VCaP (cell line): ENCODE results near the gene GSE1.
"Not testable (repeated sequence)": the region's sequence is repeated elsewhere in the genome, so short reads cannot be mapped to it uniquely, and the experiment has no call there.

Source experiments
- H3K27ac ChIP-seq: fragments of 450-650 bp; 2 replicates; pipeline ENCODE4 v1.5.1; 2017
- TF ChIP-seq, protein P1 (sequence below): fragments of 450-650 bp; conservative IDR thresholded peaks from 2 replicates; pipeline ENCODE4 v1.5.1; 2017; ENCODE audit warnings: mild to moderate bottlenecking, moderate library complexity

Gene GSE1

DNA sequence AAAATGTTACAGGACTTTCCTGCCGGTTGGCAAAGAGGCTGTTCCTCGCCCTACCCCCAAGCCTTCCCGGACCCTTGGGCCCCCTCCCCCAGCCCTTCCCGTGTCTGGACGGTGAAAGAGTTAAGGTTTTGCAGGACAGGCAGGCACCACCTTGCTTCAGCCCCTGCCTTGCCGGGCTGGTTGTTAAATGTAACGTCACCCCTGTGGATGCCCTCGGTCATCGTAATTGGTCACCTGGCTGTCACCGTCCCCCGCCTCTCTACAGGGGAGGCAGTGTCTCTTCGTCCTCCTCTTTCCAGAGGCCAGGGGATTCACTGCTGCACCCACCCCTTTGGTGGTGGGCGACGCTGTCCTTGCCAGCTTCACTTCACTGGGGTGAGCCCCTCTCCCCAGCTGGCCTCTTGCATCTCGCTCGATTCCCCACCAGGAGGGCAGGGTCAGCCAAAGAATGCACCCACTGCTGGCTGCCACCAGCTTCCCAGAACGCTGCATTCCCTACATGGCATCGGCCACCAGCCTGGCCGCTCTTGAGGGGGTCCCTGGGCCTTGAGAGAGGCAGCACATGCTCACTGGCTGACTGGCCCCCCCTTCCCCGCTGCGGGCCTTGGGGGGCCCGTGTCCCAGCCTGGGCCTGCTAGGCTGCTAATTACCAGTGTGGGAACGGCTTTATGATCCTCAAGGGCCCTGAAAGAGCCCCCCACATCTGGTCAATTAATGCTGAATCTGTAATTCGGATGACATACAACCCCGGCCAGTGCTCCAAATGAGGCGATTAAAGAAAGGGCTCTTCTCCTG lies 25.2 kb upstream of the GSE1 start:
- H3K27ac ChIP-seq, result no peak overlapping the region

DNA sequence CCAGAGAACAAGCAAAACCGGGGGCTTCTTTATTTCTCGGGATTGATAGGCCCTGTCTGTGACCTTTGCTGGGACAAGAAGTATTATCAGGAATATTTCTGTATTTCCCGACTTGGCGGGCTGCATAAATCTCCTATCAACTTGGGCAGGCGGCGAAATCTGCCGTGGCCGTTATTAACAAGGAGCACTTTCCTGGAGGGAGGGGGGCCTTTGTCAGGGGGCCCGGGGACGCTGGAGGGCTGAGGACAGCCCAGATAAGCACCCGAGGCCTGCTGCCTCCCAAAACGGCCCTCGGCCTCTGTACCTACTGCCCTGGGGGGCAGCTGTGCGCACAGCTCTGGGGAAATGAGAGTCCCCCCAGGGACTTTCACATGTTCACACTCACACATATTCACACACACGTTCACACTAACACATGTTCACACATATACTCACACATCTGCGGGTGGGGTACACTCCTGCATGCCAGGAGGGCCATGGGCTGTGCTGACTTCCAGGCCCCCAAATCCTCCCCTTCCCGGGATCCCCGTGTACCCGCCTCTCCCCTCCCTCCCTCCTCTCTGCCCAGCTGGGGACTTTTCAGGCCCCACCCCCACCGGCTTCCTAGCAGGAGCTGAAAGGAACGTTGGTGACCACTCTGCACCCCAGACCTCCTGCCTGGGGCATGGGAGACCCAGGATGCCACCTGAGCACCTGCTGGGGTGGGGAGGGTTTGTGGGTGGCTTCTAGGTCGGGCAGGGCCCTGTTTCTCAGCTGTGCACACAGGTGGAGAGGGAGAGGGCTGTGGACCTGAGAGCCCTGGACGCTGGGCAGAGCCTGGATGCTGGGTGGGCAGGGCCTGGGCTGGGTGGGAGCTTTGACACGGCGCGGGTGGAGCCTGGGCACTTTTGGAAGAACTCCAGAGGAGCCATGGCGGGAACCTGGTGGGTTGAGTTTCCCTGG lies 24.3 kb upstream of the GSE1 start:
- TF ChIP-seq, protein P1, sequence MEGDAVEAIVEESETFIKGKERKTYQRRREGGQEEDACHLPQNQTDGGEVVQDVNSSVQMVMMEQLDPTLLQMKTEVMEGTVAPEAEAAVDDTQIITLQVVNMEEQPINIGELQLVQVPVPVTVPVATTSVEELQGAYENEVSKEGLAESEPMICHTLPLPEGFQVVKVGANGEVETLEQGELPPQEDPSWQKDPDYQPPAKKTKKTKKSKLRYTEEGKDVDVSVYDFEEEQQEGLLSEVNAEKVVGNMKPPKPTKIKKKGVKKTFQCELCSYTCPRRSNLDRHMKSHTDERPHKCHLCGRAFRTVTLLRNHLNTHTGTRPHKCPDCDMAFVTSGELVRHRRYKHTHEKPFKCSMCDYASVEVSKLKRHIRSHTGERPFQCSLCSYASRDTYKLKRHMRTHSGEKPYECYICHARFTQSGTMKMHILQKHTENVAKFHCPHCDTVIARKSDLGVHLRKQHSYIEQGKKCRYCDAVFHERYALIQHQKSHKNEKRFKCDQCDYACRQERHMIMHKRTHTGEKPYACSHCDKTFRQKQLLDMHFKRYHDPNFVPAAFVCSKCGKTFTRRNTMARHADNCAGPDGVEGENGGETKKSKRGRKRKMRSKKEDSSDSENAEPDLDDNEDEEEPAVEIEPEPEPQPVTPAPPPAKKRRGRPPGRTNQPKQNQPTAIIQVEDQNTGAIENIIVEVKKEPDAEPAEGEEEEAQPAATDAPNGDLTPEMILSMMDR, result no peak
- no peak overlapping the region for H3K27ac ChIP-seq

More for the DNA sequence above, 25.2 kb upstream of the GSE1 start:
- TF ChIP-seq, protein P1, result no peak

DNA sequence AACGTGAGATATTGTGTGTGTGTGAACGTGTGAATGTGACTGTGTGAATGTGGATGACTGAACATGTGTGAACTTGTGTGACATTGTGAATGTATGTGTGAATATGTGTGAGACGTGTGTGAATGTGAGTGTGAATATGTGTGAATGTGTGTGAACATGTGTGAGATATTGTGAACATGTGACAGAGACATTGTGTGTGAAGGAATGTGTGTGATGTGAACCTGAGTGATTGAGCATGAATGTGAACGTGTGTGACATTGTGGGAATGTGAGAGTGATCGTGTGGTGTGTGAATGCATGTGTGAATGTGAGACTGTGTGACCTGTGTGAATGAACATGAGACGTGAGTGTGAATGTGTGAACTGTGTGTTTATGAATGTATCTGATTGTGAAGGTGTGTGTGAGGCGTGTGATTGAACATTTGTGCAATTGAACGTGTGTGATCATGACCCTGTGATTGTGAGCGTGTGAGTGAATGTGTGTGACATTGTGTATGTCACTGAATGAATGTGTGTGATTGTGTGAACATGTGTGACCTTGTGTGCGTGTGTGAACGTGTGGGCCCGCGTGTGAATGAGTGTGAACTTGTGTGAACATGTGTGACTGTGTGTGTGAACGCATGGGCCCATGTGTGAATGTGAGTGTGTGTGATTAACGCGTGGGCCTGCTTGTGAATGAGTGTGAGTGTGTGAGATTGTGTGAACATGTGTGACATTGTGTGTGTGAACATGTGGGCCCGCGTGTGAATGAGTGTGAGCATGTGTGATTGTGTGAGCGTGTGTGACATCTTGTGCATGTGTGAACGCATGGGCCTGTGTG lies 23.2 kb upstream of the GSE1 start:
- TF ChIP-seq, protein P1, result no peak
- no peak overlapping the region for H3K27ac ChIP-seq

DNA sequence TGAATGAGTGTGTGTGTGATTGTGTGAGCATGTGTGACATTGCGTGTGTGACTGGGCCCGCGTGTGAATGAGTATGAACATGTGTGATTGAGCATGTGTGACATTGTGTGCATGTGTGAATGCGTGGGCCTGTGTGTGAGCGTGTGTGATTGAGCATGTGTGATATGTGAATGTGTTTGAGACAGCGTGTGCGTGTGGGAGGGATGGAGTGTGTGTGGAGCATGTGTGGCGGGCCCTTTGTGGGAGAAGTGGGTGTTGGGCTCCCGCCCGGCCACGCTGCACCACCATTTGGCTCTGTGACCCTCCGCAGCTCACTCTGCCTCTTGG lies 22.7 kb upstream of the GSE1 start:
- H3K27ac ChIP-seq, result no peak overlapping the region
- TF ChIP-seq, protein P1, result no peak

DNA sequence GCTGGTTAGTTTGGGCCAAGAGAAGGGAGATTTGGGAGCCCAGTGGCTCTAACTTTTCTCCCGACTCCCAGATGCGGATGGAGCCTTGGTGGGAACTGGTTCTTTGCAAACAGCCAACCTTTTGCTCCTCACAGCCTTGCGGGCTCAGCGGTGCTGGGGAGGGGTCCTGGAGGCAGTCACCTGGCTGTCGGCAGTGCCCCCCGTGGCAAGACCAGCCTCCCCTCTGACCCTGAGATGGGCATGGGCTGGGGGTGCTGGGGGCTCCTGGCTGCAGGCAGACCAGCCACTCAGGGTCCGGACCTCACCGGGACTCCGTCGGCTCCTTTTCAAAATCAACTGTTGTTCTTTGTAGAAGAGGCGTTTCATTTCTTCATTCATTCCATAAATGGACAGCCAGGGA lies 21.7 kb upstream of the GSE1 start:
- TF ChIP-seq, protein P1, result no peak
- no peak overlapping the region for H3K27ac ChIP-seq

DNA sequence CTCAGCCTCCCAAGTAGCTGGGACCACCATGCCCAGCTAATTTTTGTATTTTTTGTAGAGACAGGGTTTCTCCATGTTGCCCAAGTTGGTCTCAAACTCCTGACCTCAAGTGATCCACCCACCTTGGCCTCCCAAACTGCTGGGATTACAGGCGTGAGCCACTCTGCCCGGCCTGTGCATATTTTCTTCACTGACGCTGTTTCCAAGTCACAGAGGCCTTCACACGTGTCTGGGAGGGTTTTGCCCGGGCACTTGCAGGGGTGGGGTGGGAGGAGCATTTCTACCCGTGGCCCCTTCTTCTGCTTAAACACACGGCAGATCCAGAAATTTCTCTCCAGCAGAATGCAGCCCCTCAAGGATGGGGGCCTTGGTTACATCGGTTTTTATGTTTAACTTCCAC lies 20.8 kb upstream of the GSE1 start:
- H3K27ac ChIP-seq, result not testable (repeated sequence)

DNA sequence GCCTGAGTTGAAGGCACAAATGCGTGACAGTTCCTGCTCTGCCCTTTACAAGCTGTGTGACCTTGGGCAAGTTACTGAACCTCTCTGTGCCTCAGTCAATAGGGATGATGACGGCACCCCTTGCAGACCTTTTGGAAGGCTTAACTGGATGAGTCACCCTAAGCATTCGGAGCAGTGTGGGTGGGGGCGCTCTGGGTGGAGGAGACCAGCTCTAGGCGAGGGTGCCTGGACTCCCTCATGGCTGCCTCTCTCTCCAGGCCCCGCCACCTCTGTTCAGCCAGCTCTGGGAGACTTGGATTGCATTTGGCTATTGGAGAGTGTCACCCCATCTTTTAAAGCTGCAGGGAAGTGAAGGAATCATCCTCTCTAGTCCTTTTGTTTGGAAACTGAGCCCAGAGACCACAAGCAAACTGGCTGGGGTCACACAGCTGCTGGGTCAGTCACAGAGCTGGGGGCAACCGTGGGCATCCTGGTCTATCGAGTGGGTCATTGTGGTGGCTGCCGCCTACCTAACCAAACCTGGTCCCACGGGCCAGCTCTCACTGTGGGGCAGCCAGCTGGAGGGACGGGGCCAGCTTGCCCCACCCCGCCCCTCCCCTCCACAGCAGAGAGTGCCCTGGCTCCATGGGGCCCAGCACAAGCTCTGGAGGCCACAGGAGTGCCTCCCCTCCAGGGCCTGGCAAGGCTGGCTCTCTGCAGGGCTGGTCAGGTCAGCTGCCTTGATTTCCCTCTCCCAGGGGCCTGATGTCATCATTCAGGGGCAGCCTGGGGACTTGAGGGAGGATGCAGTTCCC lies 20.2 kb upstream of the GSE1 start:
- H3K27ac ChIP-seq, result no peak overlapping the region
- TF ChIP-seq, protein P1, result no peak
